Neural progenitor cell (in vitro differentiated cells): ENCODE data around the gene ZNF536. TPM values are rescaled to one million over a fixed set of nuclear protein-coding genes. Genes with fewer than 3 reads are reported as not detected.

Source experiments
- DNase-seq: peaks from one replicate; pipeline ENCODE4 v3.0.0-alpha.2; 2016; ENCODE audit warnings: low spot score
- H2AFZ ChIP-seq: fragments of 200-600 bp; sonication (generic); replicated peaks from 2 replicates; pipeline ENCODE4 v1.6.1; 2016; ENCODE audit warnings: antibody characterized with exemption
- H3F3A ChIP-seq: fragments of 200-600 bp; sonication (generic); 2 replicates; pipeline ENCODE4 v1.6.1; 2016; ENCODE audit warnings: antibody characterized with exemption, low read depth
- H3K27ac ChIP-seq: fragments of 200-600 bp; sonication (generic); 2 replicates; pipeline ENCODE4 v1.5.1; 2016; ENCODE audit warnings: mild to moderate bottlenecking
- H3K27me3 ChIP-seq: fragments of 200-600 bp; sonication (generic); 2 replicates; pipeline ENCODE4 v1.6.1; 2016; ENCODE audit warnings: mild to moderate bottlenecking, moderate library complexity
- H3K36me3 ChIP-seq: fragments of 200-600 bp; sonication (generic); 2 replicates; pipeline ENCODE4 v1.5.1; 2016
- H3K4me1 ChIP-seq: fragments of 200-600 bp; sonication (generic); 2 replicates; pipeline ENCODE4 v1.6.1; 2016; ENCODE audit warnings: mixed run types
- H3K4me2 ChIP-seq: fragments of 200-600 bp; sonication (generic); 2 replicates; pipeline ENCODE4 v1.6.1; 2016
- H3K4me3 ChIP-seq: fragments of 200-600 bp; sonication (generic); 2 replicates; pipeline ENCODE4 v1.5.1; 2016
- H3K79me2 ChIP-seq: fragments of 200-600 bp; sonication (generic); 2 replicates; pipeline ENCODE4 v1.6.1; 2016; ENCODE audit warnings: low read depth
- H3K9ac ChIP-seq: fragments of 200-600 bp; sonication (generic); 2 replicates; pipeline ENCODE4 v1.6.1; 2016
- H3K9me3 ChIP-seq: fragments of 200-600 bp; sonication (generic); 2 replicates; pipeline ENCODE4 v1.5.1; 2016; ENCODE audit warnings: low read depth
- H4K20me1 ChIP-seq: fragments of 200-600 bp; sonication (generic); 2 replicates; pipeline ENCODE4 v1.6.1; 2016; ENCODE audit warnings: low read depth
- H3K27ac Mint-ChIP-seq: 3 replicates; pipeline ENCODE4 v1.8.0; 2021; ENCODE audit warnings: mixed read lengths
- H3K27me3 Mint-ChIP-seq: 2 replicates; pipeline ENCODE4 v1.8.0; 2022; ENCODE audit warnings: low read depth, mild to moderate bottlenecking, inconsistent platforms, moderate library complexity, mixed read lengths; ENCODE audit not compliant: insufficient read depth
- H3K36me3 Mint-ChIP-seq: 3 replicates; pipeline ENCODE4 v1.8.0; 2021; ENCODE audit warnings: mixed read lengths
- H3K4me1 Mint-ChIP-seq: 3 replicates; pipeline ENCODE4 v1.8.0; 2021; ENCODE audit warnings: mixed read lengths
- H3K4me3 Mint-ChIP-seq: 3 replicates; pipeline ENCODE4 v1.8.0; 2021; ENCODE audit warnings: mild to moderate bottlenecking, moderate library complexity, mixed read lengths
- H3K9me3 Mint-ChIP-seq: 3 replicates; pipeline ENCODE4 v1.8.0; 2020; ENCODE audit warnings: mixed read lengths
- CTCF ChIP-seq: fragments of 200-600 bp; sonication (generic); IDR thresholded peaks from 2 replicates; pipeline ENCODE4 v1.5.1; 2017; ENCODE audit warnings: antibody characterized with exemption, mild to moderate bottlenecking
- EZH2 ChIP-seq: fragments of 200-600 bp; sonication (generic); IDR thresholded peaks from 2 replicates; pipeline ENCODE4 v1.6.1; 2017; ENCODE audit warnings: antibody characterized with exemption, mild to moderate bottlenecking, moderate library complexity
- EZH2phosphoT487 ChIP-seq: fragments of 200-600 bp; sonication (generic); IDR thresholded peaks from 2 replicates; pipeline ENCODE4 v1.6.1; 2017; ENCODE audit warnings: antibody characterized with exemption
- total RNA-seq: library from RNA; depleted of rRNA; stranded (reverse); fragments of >200 nt; gene quantifications from 2 replicates; pipeline ENCODE4 v1.2.3, GENCODE V29; 2015; ENCODE audit warnings: low replicate concordance

Gene ZNF536
- total RNA-seq, 1 donor from 2014 or later, result 0.24 TPM

GRCh38 chr19:30552593-30552992 lies 180.4 kb downstream of the ZNF536 start:
- no peaks in the 10 kb centered on the region for H3K27me3 ChIP-seq
- H3K27ac Mint-ChIP-seq, result peak overlapping the region; percentile 46
- H3K79me2 ChIP-seq, result no peaks in the 10 kb centered on the region
- H3K36me3 ChIP-seq, result no peaks in the 10 kb centered on the region
- DNase-seq, result no peak
- no peak overlapping the region for H2AFZ ChIP-seq
- H3K27me3 Mint-ChIP-seq, result peaks cover 6% of the 10 kb centered on the region
- H3K9ac ChIP-seq, result no peak overlapping the region
- no peaks in the 10 kb centered on the region for H3K9me3 ChIP-seq
- H3K4me3 ChIP-seq, result no peak overlapping the region
- peaks cover 5% of the 10 kb centered on the region for H3F3A ChIP-seq
- peaks cover 22% of the 10 kb centered on the region for H3K4me1 Mint-ChIP-seq
- H3K4me2 ChIP-seq, result no peak overlapping the region
- H3K9me3 Mint-ChIP-seq, result peaks cover 5% of the 10 kb centered on the region
- H3K4me3 Mint-ChIP-seq, result no peak overlapping the region
- TF ChIP-seq CTCF, result no peak
- no peak for TF ChIP-seq EZH2phosphoT487
- TF ChIP-seq EZH2, result no peak
- H3K36me3 Mint-ChIP-seq, result peaks cover 12% of the 10 kb centered on the region
- H3K27ac ChIP-seq, result no peak overlapping the region
- peaks cover 5% of the 10 kb centered on the region for H3K4me1 ChIP-seq
- H4K20me1 ChIP-seq, result no peaks in the 10 kb centered on the region

- Histone ChIP-seq H3K4me1 (peaks cover 5% of the 10 kb centered on the region), H2AFZ (no peak overlapping the region), H3K27ac (no peak overlapping the region), H3K4me2 (no peak overlapping the region), H3K36me3 (no peaks in the 10 kb centered on the region), H3K9me3 (no peaks in the 10 kb centered on the region), H3K27me3 (no peaks in the 10 kb centered on the region), H4K20me1 (no peaks in the 10 kb centered on the region), H3F3A (peaks cover 5% of the 10 kb centered on the region), H3K9ac (no peak overlapping the region), H3K4me3 (no peak overlapping the region), H3K79me2 (no peaks in the 10 kb centered on the region)
- Mint-ChIP-seq H3K36me3 (no peaks in the 10 kb centered on the region), H3K9me3 (peaks cover 2% of the 10 kb centered on the region), H3K27ac (no peak overlapping the region), H3K4me3 (no peak overlapping the region), H3K4me1 (peaks cover 35% of the 10 kb centered on the region), H3K27me3 (peaks cover 3% of the 10 kb centered on the region)
- TF ChIP-seq EZH2phosphoT487 (no peak), EZH2 (no peak), CTCF (no peak)
- DNase-seq, result no peak
These were observed 183.0 kb downstream of the ZNF536 start for GRCh38 chr19:30555075-30555790.

- peaks cover 35% of the 10 kb centered on the region for H3K4me1 Mint-ChIP-seq
These were observed 183.6 kb downstream of the ZNF536 start for GRCh38 chr19:30555791-30556110.

More at GRCh38 chr19:30555791-30556110, 183.6 kb downstream of the ZNF536 start:
- Mint-ChIP-seq H3K4me3 (no peak overlapping the region), H3K27me3 (peaks cover 3% of the 10 kb centered on the region), H3K27ac (no peak overlapping the region), H3K36me3 (no peaks in the 10 kb centered on the region), H3K9me3 (peaks cover 2% of the 10 kb centered on the region)
- Histone ChIP-seq H3K4me2 (no peak overlapping the region), H3K36me3 (no peaks in the 10 kb centered on the region), H3K9me3 (no peaks in the 10 kb centered on the region), H3F3A (peaks cover 5% of the 10 kb centered on the region), H3K27ac (no peak overlapping the region), H2AFZ (no peak overlapping the region), H3K4me1 (peaks cover 5% of the 10 kb centered on the region), H3K4me3 (no peak overlapping the region), H3K79me2 (no peaks in the 10 kb centered on the region), H3K27me3 (no peaks in the 10 kb centered on the region), H4K20me1 (no peaks in the 10 kb centered on the region), H3K9ac (no peak overlapping the region)
- TF ChIP-seq EZH2, result no peak
- no peak for TF ChIP-seq EZH2phosphoT487
- no peak for TF ChIP-seq CTCF
- no peak for DNase-seq
